Left kidney (tissue), 2 donors: Measurements from ENCODE around the gene PXMP4. TPM values are rescaled to one million over a fixed set of nuclear protein-coding genes. Genes with fewer than 3 reads are reported as not detected.

Experiments
- DNase-seq: peaks from one replicate; pipeline ENCODE4 v3.0.0-alpha.2; 2013
- polyA plus RNA-seq: library from polyadenylated mRNA; unstranded; fragments of 120-200 nt; gene quantifications from one replicate; pipeline ENCODE4 v1.2.1, GENCODE V29; 2013; ENCODE audit not compliant: insufficient read length

PXMP4 gene
- polyA plus RNA-seq, 1 donor, result 8.4 TPM

DNA sequence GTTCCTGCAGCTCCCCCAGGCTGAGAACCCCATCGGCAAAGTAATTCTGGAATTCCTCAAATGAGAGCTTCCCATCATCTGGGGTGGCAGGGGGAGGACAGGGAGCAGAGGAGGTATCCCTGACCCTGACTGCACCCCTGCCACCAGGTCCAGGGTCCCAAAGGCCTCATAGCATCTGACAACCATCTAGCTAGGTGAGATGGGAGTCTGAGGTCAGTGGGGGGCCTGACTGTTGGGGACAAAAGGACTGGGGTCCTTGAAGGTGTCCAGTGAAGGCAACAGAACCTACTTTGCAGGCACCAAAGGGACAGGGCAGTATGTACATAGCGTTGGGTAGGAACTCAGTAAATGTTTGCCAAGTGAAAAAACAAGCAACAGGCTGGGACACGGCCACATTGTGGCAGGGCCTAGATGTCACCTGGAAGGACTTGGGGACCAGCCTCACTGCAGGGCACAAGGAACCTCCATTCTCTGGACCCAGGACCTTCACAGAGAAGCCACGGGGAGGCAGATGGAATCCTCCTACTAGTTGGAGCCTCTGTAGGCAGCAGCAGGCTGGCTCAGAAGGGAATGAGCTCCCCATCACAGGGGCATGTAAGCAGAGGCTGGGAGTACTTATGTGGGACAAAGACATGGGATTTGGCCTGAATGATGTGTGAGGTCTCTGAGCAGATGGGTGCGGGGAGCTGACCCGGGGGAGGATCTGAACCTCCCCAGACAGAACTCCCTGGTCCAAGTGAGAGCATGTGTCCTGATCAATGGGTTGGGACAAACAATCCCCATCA, 49.2 kb downstream of the PXMP4 start:
- DNase-seq, result no peak

DNA sequence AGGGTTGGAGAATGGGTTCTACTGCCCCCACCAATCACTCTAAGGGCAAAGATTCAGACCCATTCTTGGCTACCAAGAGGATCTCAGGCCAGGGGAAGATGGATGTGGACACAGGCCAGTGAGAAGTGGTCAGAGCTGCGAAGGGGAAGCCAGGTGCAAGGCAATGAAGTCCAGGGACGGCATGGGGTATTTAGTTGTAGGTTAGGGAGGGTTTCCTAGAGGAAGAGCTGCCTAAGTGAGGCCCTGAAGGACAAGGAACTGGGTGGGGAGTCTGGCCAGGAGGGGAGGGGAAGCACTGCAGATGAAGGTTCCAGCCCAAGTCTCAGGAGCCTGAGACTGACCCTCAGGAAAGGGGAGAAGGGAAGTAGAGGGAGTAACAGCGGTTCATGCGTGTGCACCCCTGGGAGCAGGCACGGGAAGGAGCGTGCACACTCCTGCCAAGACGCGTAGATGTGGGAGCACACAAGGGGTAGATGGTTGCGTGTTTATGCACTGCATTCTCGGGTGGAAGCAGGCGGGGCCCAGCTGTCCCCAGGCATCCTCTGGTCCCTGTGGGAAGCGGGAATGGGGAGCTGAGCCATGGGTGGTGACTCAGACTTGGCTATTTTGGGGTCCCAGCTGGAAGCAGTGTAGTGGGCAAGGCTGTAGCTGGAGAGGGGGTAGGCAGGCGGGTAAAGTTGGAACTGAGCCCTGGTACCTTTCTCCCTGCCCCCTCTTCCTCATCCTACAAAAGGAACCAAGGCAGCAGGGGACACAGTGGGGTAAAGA, 50.1 kb downstream of the PXMP4 start:
- DNase-seq, result no peak

- DNase-seq, result no peak
Observed at GRCh38 chr20:33669224-33669623, 50.9 kb downstream of the PXMP4 start.

DNA sequence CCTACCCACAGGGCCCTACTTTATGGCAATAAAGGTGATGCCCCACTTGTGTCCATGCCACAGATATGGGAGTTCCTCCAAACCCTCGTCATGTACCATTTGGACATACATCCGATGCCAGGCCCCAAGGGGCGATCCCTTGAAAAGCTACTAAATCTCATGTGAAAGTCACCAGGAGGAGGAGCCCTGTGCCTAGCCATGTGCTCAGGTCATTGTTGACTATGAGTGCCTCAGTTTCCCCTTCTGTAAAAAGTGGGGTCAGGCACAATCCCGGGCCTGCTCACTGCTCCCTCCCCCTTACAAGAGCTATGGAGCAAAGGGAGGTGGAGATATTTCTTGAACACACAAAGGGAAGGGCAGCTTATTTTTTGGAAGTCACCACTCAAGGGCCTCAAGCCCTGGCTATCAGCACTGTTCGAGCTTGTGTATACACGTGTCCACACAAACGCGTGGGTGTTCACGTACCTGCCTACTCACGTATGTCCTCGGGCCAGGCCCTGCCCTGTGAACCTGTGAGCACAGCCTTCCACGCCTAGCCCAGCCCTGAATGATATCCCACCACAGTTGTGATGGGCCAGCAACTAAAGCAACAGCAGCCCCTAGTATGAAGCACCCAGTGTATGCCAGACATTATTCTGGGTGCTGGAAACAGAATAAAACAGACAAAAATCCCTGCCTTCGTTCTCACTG, 51.5 kb downstream of the PXMP4 start:
- no peak for DNase-seq

GRCh38 chr20:33667676-33668465, 52.2 kb downstream of the PXMP4 start:
- DNase-seq, result peak; percentile 60

DNA sequence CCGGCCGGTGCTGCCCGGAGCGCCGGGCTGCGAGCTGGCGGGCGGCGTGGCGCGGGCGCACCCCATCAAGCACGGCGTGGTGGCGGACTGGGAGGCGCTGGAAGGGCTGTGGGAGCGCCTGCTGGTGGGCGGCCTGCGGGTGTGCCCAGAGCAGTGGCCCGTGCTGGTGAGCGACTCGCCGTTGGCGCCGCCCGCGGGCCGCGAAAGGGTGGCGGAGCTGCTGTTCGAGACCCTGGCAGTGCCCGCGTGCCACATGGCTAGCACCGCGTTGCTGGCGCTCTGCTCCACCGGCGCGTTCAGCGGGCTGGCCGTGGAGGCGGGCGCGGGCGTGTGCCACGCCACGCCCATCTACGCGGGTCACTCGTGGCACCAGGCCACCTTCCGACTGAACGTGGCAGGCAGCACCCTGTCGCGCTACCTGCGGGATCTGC, 52.9 kb downstream of the PXMP4 start:
- no peak for DNase-seq

GRCh38 chr20:33666293-33667244, 53.5 kb downstream of the PXMP4 start, which contains the start of gene ACTL10:
Gene ACTL10 (plus strand): TSS chr20:33666943. CDS start chr20:33667498, 555 bp downstream.
- peak; percentile 96 for DNase-seq

DNA sequence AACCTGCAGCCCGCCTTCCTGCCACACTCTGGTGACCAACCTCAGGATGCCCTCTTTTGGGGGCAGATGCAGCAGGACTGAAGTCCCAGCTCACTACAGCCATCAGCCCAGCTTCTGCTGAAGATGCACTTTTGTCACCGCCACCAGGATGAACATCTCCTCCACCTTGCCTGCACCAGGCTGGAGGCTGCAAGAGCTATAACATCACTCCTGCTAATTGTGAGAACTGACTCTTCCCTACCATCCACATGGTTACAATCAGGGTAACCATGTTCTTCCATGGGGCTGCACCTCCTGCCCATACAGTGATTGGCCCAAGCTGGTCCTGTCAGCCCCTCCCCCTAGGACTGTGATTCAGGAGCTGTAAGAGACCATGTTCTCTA, 55.4 kb downstream of the PXMP4 start:
- no peak for DNase-seq

DNA sequence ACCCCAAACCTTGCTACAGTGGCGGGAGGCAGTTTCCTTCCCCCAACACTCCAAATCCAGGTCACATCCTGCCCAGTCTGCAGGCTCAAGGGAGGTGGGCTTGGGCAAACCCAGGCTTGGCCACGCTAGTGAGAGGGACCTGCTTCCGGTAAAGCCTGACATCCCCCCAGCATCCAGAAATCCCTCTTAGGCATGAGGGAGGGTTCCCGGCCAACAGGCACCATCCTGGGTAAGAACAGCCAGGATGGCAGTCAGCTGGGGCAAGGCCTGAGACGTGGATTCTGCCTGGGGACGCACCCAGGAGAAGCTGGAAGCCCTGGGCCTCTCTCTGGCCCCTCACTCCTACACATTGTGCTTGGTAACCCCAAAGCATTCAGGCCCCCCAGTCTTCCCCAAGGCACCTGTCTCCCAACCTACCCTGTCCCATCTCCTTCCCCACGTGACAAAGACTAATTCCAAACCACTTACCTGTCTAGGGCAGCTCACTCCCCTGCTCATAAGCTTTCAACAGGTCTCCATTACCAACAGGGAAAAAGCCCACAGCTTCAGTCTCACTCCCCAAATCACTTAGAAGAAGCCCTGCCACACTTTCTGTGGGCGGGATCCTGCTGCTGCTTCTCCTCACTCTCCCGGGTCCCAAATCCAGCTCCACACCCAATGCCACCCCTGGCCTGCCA, 55.9 kb downstream of the PXMP4 start:
- no peak for DNase-seq

DNA sequence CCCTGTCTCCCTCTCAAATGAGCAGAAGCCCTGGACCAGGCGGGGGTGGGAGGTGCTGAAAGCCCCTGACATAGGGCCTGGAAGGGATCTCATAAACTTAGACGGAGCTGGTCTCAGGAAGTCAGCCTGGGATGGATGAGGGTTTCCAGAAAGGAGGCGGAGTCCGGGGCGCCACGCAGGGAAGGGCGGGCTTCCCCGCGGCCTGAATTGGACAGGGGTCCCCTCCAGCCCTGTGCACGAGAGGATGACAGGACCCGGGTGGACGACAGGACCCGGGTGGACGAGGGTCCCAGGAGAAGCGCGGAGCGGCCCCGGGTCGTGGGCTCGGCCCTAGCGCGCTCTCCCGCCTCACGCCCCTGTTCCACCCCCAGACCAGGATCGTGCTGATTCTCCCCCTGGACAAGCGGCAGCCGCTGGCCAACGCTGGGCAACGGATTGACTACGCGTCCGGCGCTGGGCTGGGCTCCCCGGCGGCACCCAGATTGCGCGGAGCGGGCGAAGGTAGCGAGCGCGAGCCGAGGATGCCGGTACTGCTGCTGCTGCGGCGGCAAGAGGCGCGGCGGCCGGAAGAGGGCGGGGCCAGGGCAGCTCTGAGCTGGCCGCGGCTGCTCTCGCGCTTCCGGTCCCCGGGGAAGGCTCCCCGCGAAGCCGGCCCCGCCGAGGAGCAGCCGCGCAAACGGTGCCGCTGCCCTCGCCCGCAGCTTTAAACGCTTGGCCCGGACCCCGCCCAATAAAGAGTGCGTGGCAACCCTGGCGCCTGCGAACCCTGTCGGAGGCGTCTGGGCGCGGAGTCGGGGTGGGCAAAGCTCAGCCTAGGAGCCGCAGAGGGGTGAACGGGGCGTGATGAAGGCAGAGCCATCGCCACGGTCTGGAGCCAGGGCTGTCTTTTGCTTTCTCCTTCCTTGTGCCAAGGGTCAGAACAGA, 56.7 kb downstream of the PXMP4 start:
- peak; percentile 68 for DNase-seq

GRCh38 chr20:33662172-33662571, 57.9 kb downstream of the PXMP4 start, which contains the start of gene C20orf144:
Gene C20orf144 (plus strand): TSS chr20:33662327. CDS start chr20:33662346, 19 bp downstream.
- DNase-seq, result no peak

DNA sequence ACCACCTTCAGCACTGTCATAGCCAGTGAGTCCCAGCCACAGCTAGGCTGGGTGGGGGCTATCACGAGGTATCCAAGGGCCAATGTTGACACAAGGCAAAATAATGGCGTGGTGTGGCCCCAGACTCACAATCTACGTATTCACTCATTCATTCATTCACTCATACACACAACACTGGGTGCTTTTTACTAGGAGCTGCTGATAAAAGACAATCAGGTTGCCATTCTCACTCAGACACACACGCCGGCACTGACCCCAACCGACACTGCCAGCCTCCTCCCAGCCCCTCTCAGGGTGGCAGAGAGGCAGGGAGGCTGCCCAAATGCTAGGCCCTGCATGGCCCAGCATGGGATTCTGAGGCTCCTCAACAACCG, 59.4 kb downstream of the PXMP4 start:
- no peak for DNase-seq

DNA sequence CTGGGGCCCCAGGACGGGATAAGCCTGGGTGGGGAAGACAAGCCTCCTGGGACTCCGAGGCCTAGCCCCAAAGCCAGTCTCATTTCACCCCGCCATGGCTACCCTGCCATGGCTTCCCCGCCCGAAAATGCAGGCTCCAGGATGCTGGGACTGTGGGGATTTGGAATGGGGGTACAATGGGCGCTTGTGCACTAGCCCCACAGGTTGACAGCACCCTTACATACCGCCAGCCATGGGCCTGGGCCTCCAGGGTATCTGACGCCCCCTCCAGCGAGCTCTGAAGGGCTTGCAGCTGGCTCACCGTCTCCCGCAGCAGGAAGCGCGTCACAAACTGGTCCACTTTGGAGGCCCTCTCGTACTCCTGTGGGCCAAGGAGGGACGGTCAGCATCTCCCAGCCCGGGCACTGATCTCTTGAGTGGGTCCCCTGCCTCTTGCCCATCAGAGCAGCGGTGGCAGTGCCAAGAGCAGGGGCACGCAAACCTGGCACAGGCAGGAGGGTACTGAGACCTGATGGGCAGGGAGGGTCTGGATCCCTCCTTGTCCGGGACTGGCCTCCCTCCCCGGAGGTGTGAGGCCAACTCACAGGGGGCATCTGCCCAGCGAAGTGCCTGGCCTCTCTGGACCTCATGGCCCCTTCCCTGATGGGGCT, 60.0 kb downstream of the PXMP4 start:
- DNase-seq, result no peak

DNA sequence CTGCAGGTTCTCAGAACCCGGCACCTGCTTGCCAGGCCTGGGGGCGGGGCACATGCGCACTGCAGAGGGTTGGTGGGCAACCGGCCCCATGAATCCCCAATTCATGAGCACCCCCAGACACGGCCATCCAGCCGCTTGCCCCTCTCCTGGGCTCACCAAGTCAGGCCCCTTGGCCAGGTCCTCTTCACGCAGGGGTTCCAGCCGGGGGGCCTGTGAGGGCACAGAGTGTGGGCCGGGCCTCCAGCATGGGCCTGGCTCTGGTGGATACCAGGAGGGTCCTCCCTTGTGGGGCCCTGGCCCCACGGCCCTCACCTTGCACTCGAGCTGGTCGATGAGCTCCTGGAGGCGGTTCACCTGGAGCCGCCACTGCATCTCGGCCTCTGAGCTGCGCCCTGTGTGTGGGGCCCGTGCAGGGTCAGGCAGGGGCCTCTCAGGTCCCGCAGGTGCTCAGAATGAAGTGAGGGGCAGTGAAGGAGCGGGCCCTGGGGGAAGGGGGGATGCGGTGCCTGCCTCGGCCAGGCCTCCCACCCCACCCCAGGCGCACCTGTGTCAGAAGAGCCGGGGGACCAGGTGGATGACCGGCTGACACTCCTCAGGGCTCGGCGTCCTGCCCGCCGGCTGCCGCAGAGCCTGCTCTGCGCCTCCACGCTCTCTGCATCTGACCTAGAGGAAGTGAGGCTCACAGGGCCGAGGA, 60.6 kb downstream of the PXMP4 start:
- no peak for DNase-seq

- no peak for DNase-seq
Observed at GRCh38 chr20:33658929-33659328, 61.2 kb downstream of the PXMP4 start.

DNA sequence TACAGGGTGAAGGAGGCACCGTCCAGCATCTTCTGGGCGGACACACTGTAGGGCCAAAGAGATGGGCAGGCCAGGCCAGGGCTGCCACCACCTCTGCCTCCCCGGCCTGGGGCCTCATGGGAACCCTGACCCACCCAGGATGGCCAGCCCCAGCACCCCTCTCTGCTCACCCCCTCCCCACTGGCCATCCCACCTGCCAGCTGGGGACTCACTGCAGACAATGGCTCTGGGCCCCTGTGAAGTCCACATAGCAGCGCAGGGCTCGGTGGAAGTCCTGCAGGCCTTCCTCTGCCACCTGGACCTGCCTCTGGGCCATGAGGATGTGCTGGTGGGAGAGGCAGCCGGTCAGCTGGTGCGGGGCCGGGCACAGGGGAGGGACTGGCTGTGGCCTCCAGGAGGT, 61.6 kb downstream of the PXMP4 start:
- no peak for DNase-seq

GRCh38 chr20:33657704-33658095, 62.4 kb downstream of the PXMP4 start:
- no peak for DNase-seq
